Panc1 (cell line): ENCODE data around the gene FLT1. TPM values are rescaled to one million over a fixed set of nuclear protein-coding genes. Genes with fewer than 3 reads are reported as not detected.

Source experiments
- ATAC-seq: fragments of 200-7000 bp; cut with Tn5 transposase; 2 replicates; pipeline ENCODE4 v1.9.1; 2020; ENCODE audit warnings: mild to moderate bottlenecking, moderate library complexity
- BruUV-seq: library from RNA; stranded (reverse); fragments of 400-500 nt; replicated peaks from 2 replicates; lab custom pipeline; 2021; lab: Mats Ljungman, UMichigan
- CTCF ChIA-PET: fragments of 300-600 bp; sonication (Branson Sonifier 250); formaldehyde crosslinking; loops from one replicate; lab custom pipeline; 2022; ENCODE audit warnings: antibody characterized with exemption; lab: Charles Lee
- POLR2A ChIA-PET: fragments of 300-600 bp; sonication (Branson Sonifier 250); formaldehyde crosslinking; loops from one replicate; lab custom pipeline; 2022; ENCODE audit warnings: antibody characterized with exemption; lab: Charles Lee
- DNase-seq: peaks from one replicate; pipeline ENCODE4 v3.0.0-alpha.2; 2010; ENCODE audit warnings: low read depth, low spot score
- H3K27ac ChIP-seq: 2 replicates; pipeline ENCODE4 v1.5.1; 2011; ENCODE audit warnings: mild to moderate bottlenecking, low read length, inconsistent platforms
- H3K27me3 ChIP-seq: fragments of 200-500 bp; sonication (Bioruptor generic); 2 replicates; pipeline ENCODE4 v1.6.0; 2014; ENCODE audit warnings: low read length, inconsistent platforms; ENCODE audit not compliant: control insufficient read depth, insufficient read depth
- H3K36me3 ChIP-seq: fragments of 200-500 bp; sonication (Bioruptor generic); 2 replicates; pipeline ENCODE4 v1.5.1; 2014; ENCODE audit warnings: inconsistent platforms, mild to moderate bottlenecking, low read length, moderate library complexity; ENCODE audit not compliant: control insufficient read depth, insufficient read depth
- H3K4me1 ChIP-seq: 2 replicates; pipeline ENCODE4 v1.5.1; 2011; ENCODE audit warnings: inconsistent platforms, mild to moderate bottlenecking, low read length, moderate library complexity; ENCODE audit not compliant: control insufficient read depth, insufficient read depth
- H3K4me3 ChIP-seq, 2 experiments: 2 replicates each; pipeline ENCODE4 v1.5.1; 2011 to 2012; ENCODE audit warnings: low read depth in 2 of 2, low read length in 2 of 2, mild to moderate bottlenecking in 2 of 2, inconsistent platforms in 1 of 2, moderate library complexity in 1 of 2
- H3K9me3 ChIP-seq: fragments of 200-500 bp; sonication (Bioruptor generic); 2 replicates; pipeline ENCODE4 v1.5.1; 2014; ENCODE audit warnings: low read depth, mild to moderate bottlenecking, inconsistent platforms, low read length, moderate library complexity; ENCODE audit not compliant: control insufficient read depth, insufficient read depth
- POLR2AphosphoS5 ChIP-seq: IDR thresholded peaks from 2 replicates; pipeline ENCODE4 v1.6.1; 2012; ENCODE audit warnings: mild to moderate bottlenecking, low read depth, low read length, moderate library complexity
- REST ChIP-seq, 2 experiments: IDR thresholded peaks; 2 replicates each; pipeline ENCODE4 v1.6.1; 2011 to 2012; ENCODE audit warnings: low read depth in 2 of 2, control low read depth in 1 of 2, low read length in 1 of 2, mild to moderate bottlenecking in 1 of 2, moderate library complexity in 1 of 2; ENCODE audit not compliant: insufficient read depth in 1 of 2
- SIN3A ChIP-seq: IDR thresholded peaks from 2 replicates; pipeline ENCODE4 v1.6.1; 2012; ENCODE audit warnings: low read depth, mild to moderate bottlenecking, low read length, moderate library complexity, borderline replicate concordance; ENCODE audit not compliant: insufficient read depth
- TCF7L2 ChIP-seq: IDR thresholded peaks from 2 replicates; pipeline ENCODE4 v1.6.1; 2011; ENCODE audit warnings: mild to moderate bottlenecking, low read depth, low read length, inconsistent platforms
- in situ Hi-C: cut with HindIII; loops from 2 replicates; pipeline ENCODE4 v1.10.0; 2016; ENCODE audit warnings: low sequenced_read_pairs, low pct_unique_long_range_greater_than_20kb
- intact Hi-C: fragments of 100-400 bp; cut with micrococcal nuclease; formaldehyde crosslinking; loops from one replicate; pipeline ENCODE4 v1.10.0; 2022; ENCODE audit not compliant: unreplicated experiment
- total RNA-seq: library from RNA; stranded (reverse); gene quantifications from one replicate; pipeline ENCODE4 v1.2.1, GENCODE V29; 2021; ENCODE audit not compliant: unreplicated experiment
- TF ChIP-seq, protein P1 (sequence below): fragments of 450-650 bp; IDR thresholded peaks from 2 replicates; pipeline ENCODE4 v1.5.1; 2017; ENCODE audit warnings: mild to moderate bottlenecking

FLT1 gene
- total RNA-seq, 1 experiment from 2014 or later: 0.15 TPM

DNA sequence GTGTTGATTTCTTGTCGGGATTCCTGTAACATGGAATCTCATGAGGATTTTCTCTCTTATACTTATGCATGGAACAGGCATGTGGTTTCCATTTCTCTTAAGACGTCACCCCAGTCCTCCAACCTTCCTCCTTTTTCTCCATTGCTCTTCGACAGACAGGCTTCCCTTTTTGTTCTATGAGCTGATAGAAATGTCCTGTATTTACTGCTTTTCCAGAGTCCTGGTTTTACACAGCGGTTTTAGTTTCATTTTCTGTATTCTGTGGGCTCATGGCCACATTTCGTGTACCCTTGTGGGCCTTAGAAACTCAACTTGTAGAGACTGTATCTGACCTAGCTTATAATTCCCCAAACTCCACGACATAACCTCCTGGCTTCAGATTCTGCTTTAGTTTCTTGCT lies 243.5 kb downstream of the FLT1 start:
- in situ Hi-C loops (no loop called here), intact Hi-C loops (no loop called here)
- Histone ChIP-seq H3K9me3 (no peaks in the 10 kb centered on the region), H3K27me3 (no peaks in the 10 kb centered on the region), H3K36me3 (no peaks in the 10 kb centered on the region; the same call in 1 of the 2 replicates), H3K4me1 (no peaks in the 10 kb centered on the region), H3K27ac (no peak overlapping the region), H3K4me3 (no peak overlapping the region)
- BruUV-seq: no TSS peak
- ATAC-seq: no peak
- TF ChIP-seq TCF7L2 (no peak), SIN3A (no peak), POLR2AphosphoS5 (no peak), REST (IDR thresholded peaks at IDR 0.05; ENCODE audit: insufficient read depth in 1 of 2, low read depth in 2 of 2, low read length in 1 of 2) (no peak)
- TF ChIP-seq, protein P1, sequence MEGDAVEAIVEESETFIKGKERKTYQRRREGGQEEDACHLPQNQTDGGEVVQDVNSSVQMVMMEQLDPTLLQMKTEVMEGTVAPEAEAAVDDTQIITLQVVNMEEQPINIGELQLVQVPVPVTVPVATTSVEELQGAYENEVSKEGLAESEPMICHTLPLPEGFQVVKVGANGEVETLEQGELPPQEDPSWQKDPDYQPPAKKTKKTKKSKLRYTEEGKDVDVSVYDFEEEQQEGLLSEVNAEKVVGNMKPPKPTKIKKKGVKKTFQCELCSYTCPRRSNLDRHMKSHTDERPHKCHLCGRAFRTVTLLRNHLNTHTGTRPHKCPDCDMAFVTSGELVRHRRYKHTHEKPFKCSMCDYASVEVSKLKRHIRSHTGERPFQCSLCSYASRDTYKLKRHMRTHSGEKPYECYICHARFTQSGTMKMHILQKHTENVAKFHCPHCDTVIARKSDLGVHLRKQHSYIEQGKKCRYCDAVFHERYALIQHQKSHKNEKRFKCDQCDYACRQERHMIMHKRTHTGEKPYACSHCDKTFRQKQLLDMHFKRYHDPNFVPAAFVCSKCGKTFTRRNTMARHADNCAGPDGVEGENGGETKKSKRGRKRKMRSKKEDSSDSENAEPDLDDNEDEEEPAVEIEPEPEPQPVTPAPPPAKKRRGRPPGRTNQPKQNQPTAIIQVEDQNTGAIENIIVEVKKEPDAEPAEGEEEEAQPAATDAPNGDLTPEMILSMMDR: no peak
- ChIA-PET POLR2A (no interaction called here), CTCF (no interaction called here)
- DNase-seq: no peak

DNA sequence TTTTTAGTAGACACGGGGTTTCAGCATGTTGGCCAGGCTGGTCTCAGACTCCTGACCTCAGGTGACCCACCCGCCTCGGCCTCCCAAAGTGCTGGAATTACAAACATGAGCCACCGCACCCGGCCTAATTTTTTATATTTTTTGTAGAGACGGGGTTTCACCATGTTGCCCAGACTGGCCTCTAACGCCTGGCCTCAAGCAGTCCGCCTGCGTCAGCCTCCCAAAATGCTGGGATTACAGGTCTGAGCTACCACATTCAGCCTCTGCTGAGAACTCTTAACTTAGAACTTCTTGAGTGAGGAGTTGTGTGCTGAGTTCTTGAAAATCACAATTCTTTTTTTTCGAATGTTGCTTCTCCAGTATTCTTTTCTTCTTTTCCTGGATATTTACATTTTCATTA lies 244.4 kb downstream of the FLT1 start:
- DNase-seq: no peak
- Histone ChIP-seq H3K4me3 (no peak overlapping the region), H3K4me1 (no peaks in the 10 kb centered on the region), H3K27ac (no peak overlapping the region), H3K36me3 (no peaks in the 10 kb centered on the region), H3K9me3 (no peaks in the 10 kb centered on the region), H3K27me3 (no peaks in the 10 kb centered on the region)
- intact Hi-C loops: no loop called here
- CTCF ChIA-PET: no interaction called here
- ATAC-seq: no peak
- no TSS peak for BruUV-seq
- in situ Hi-C loops: no loop called here
- no peak for TF ChIP-seq TCF7L2
- TF ChIP-seq, protein P1: no peak
- TF ChIP-seq POLR2AphosphoS5: no peak
- no peak for TF ChIP-seq SIN3A
- no peak for TF ChIP-seq REST (IDR thresholded peaks at IDR 0.05; ENCODE audit: insufficient read depth in 1 of 2, low read depth in 2 of 2, low read length in 1 of 2)
- POLR2A ChIA-PET: no interaction called here

Other genes starting within 250 kb of the FLT1 start
- 92.0 TPM for gene POMP, start 164.0 kb upstream of the FLT1 start, total RNA-seq
- 5.5 TPM for gene SLC46A3, start 223.8 kb upstream of the FLT1 start, total RNA-seq